PFSK-1 (cell line): ENCODE measurements around the gene SRP14.

ENCODE experiments used
- FOXP2 ChIP-seq: optimal IDR thresholded peaks from 2 replicates; pipeline ENCODE3; 2011; ENCODE audit warnings: borderline replicate concordance, control low read depth, inconsistent platforms; ENCODE audit not compliant: insufficient read depth; ENCODE audit errors: extremely low read length, extremely low read depth
- POLR2AphosphoS5 ChIP-seq: IDR thresholded peaks from 2 replicates; pipeline ENCODE4 v1.6.1; 2012; ENCODE audit warnings: low read depth, mild to moderate bottlenecking, control low read depth, low read length, moderate library complexity
- SIN3A ChIP-seq: IDR thresholded peaks from 2 replicates; pipeline ENCODE4 v1.6.1; 2012; ENCODE audit warnings: mild to moderate bottlenecking, low read length, moderate library complexity, borderline replicate concordance; ENCODE audit not compliant: insufficient read depth
- TAF1 ChIP-seq: IDR thresholded peaks from 2 replicates; pipeline ENCODE4 v1.6.1; 2012; ENCODE audit warnings: low read length, control low read depth, borderline replicate concordance; ENCODE audit not compliant: insufficient read depth
- TF ChIP-seq, protein P1 (sequence below), 2 experiments: IDR thresholded peaks; 2 replicates each; pipeline versions ENCODE4 v1.6.1 to v1.8.0; 2011 to 2012; ENCODE audit warnings: low read depth in 2 of 2, low read length in 2 of 2, control low read depth in 1 of 2, inconsistent platforms in 1 of 2, mild to moderate bottlenecking in 1 of 2, moderate library complexity in 1 of 2; ENCODE audit not compliant: insufficient read depth in 1 of 2

SRP14 gene

DNA sequence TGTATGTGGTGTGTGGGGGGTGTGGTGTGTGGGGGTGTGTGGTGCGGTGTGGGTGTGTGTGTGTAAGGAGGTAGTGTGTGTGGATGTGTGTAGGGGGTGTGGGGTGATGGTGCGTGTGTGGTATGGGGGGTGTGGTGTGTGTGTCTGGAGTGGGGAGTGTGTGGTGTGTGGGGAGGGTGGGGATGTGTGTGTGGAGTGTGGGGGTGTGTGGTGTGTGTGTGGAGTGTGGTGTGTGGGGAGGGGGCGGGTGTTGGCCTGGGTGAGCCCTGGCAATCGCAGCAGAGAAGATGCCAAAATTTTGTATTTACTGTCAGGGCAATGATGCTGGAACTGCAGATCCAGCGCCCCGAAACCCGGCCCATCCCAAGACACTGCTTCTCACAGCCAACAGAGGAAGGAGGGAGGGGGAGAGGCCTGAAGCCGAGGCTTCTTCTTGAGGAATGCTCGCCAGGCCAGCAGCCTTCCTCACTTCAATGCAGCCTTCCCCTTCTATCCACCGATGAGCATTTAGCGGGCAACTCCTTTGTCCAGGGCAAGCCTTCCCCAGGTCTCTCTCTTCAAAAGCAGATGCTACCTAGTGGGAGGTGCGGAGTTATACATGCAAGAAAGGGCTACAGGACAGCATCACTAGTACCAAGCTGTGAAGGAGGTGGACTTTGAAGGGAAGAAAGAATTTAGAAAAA, 11.9 kb upstream of the SRP14 start:
- TF ChIP-seq POLR2AphosphoS5 (no peak), SIN3A (no peak), FOXP2 (no peak), TAF1 (no peak)

DNA sequence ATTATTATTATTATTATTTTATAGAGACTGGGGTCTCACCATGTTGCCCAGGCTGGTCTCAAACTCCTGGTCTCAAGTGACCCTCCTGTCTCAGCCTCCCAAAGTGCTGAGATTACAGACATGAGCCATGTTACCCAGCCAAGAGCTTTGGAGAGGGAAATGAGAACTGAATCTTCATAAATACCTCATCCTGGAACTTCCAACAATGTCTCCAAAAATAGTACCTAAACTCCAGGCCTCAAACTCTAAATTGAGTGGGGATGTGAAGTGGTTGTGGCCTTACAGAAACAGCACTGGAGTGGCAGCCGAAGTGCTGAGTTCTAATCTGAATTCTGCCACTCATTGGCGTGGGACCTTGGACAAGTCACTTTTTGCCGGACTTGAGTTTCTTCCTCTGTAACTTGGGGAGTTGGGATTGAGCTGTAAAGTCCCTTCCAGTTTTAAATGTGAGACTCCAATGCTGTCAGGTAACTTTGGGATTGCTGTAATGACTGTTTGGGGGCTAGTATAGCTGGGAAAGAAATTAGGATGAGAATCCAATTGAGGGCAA, 10.0 kb upstream of the SRP14 start:
- no peak for TF ChIP-seq TAF1
- TF ChIP-seq POLR2AphosphoS5 = no peak
- no peak for TF ChIP-seq SIN3A
- TF ChIP-seq FOXP2 = no peak
- TF ChIP-seq, protein P1, sequence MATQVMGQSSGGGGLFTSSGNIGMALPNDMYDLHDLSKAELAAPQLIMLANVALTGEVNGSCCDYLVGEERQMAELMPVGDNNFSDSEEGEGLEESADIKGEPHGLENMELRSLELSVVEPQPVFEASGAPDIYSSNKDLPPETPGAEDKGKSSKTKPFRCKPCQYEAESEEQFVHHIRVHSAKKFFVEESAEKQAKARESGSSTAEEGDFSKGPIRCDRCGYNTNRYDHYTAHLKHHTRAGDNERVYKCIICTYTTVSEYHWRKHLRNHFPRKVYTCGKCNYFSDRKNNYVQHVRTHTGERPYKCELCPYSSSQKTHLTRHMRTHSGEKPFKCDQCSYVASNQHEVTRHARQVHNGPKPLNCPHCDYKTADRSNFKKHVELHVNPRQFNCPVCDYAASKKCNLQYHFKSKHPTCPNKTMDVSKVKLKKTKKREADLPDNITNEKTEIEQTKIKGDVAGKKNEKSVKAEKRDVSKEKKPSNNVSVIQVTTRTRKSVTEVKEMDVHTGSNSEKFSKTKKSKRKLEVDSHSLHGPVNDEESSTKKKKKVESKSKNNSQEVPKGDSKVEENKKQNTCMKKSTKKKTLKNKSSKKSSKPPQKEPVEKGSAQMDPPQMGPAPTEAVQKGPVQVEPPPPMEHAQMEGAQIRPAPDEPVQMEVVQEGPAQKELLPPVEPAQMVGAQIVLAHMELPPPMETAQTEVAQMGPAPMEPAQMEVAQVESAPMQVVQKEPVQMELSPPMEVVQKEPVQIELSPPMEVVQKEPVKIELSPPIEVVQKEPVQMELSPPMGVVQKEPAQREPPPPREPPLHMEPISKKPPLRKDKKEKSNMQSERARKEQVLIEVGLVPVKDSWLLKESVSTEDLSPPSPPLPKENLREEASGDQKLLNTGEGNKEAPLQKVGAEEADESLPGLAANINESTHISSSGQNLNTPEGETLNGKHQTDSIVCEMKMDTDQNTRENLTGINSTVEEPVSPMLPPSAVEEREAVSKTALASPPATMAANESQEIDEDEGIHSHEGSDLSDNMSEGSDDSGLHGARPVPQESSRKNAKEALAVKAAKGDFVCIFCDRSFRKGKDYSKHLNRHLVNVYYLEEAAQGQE (IDR thresholded peaks at IDR 0.05; ENCODE audit: insufficient read depth in 1 of 2, low read depth in 2 of 2, low read length in 2 of 2) = no peak

DNA sequence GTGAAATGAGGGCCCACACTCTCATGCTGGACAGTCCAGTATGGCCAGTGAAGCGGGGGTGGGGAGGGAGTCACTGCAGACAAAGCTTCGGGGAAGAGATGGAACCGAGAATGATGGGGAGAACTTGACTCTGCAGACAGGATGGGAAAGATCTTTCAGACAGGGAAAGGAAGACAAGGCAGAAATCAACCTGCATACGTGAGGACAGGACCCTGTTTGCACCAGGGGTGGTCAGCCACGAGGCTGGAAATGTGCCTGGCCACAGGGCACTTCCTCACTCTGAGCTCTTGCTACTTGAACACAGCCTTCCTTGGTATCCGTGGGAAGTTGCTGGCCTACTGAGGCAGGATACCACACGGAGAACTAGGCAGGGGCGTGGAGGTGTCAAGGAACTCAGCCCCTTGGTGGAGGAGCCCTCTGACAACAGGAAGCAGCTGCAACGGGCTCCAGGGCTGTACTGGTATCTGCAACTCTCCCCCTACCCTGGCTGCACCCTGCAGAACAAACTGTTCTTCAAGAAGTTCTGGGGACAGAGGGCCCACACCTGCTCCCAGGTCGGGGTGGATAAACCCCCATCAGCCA, 9.3 kb upstream of the SRP14 start:
- TF ChIP-seq FOXP2 = no peak
- TF ChIP-seq, protein P1 (IDR thresholded peaks at IDR 0.05; ENCODE audit: insufficient read depth in 1 of 2, low read depth in 2 of 2, low read length in 2 of 2) = peak in 1 of 2 experiments; percentile 58; a peak in 2 of 4 replicates

DNA sequence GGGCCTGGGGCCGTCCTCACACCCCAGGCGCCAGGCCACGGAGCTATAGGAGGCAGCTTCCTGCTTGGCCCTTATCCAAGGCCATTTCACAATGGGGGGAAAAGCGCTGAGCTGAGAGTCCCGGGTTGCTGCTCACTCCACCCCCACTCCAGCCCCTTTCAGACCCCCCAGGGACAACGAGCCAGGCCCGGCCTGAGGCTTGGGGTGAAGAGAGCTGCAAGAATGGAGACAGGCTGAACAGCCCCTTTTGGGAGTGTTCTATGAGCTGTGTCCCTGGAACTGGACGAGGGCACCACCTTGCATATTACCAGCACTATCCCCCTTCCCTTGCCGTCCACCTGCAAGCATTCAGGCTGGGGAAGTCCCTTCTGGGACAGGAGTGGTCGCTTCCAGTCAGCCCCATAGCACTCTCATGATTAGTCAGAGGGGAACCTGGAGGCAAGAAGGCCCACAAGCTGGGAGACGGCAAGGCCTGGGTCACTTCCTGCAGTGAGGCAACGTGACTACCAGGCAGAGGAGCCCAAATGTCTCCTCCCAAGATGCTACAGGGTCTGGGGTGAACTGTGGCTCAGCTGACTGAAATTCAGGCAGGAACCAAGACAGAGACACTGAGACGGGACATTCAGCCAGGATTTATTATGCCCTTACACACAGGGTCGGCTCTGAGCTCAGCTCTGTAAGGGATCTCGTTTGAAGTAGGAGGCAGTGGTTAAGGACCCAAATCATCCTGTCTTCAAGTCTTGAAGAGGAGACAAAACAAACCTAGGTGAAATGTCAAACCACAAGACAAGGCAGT, 8.6 kb upstream of the SRP14 start:
- TF ChIP-seq POLR2AphosphoS5 (no peak), TAF1 (no peak; the same call in 1 of the 2 replicates), FOXP2 (no peak), SIN3A (no peak)
- TF ChIP-seq, protein P1 (IDR thresholded peaks at IDR 0.05; ENCODE audit: insufficient read depth in 1 of 2, low read depth in 2 of 2, low read length in 2 of 2) = no peak

DNA sequence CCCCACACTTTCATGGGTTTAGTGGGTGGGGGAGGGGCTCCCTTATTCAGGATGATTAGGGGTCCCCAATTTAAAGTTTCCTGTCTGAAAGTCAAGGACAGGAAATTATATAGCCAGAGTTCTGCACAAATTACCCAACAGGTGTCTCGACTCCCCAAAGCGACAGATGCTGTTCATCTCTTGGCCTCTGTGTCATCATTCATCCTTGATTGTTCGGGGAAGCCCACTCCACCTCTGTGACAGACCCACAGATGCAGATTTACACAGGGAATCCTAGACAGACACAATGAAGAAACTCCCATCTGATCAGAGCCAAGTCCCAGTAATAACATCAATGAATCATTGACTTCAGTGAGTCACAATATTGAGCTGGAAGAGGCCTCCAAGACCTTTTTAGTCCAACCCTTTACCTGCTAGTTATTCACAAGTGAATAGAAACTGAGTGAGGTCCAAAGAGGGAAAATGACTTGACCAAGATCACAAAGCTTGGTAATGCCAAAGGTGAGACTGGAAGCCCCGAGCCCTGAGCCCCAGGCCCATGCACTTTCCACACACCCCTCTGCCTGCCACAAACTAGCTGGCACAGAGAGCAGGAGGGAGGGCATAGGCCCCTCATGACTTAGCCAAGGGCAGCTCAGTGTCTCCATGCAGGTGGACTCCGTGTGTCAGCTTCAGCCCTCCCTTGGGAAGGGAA, 7.9 kb upstream of the SRP14 start:
- TF ChIP-seq, protein P1 (IDR thresholded peaks at IDR 0.05; ENCODE audit: insufficient read depth in 1 of 2, low read depth in 2 of 2, low read length in 2 of 2) = no peak
- no peak for TF ChIP-seq POLR2AphosphoS5
- no peak; the same call in 1 of the 2 replicates for TF ChIP-seq SIN3A
- TF ChIP-seq TAF1 = no peak
- TF ChIP-seq FOXP2 = no peak
